DND-41 (cell line): ENCODE results near the gene TWSG1.

ENCODE experiments used
- ATAC-seq: fragments of 200-7000 bp; cut with Tn5 transposase; 3 replicates; pipeline ENCODE4 v1.9.1; 2021; ENCODE audit warnings: low read depth; ENCODE audit not compliant: insufficient read depth
- DNase-seq: peaks from one replicate; pipeline ENCODE4 v3.0.0-alpha.2; 2020
- H2AFZ ChIP-seq: 2 replicates; pipeline ENCODE4 v1.6.0; 2012; ENCODE audit warnings: low read depth, low read length
- H3K27ac ChIP-seq: 2 replicates; pipeline ENCODE4 v1.5.1; 2012; ENCODE audit warnings: low read length, inconsistent platforms
- H3K27me3 ChIP-seq: fragments of 200-600 bp; sonication (generic); 2 replicates; pipeline ENCODE4 v1.6.0; 2012; ENCODE audit warnings: low read length, mild to moderate bottlenecking, inconsistent platforms; ENCODE audit not compliant: insufficient read depth, poor library complexity
- H3K36me3 ChIP-seq: 2 replicates; pipeline ENCODE4 v1.5.1; 2012; ENCODE audit warnings: low read length, inconsistent platforms; ENCODE audit not compliant: insufficient read depth
- H3K4me1 ChIP-seq: 2 replicates; pipeline ENCODE4 v1.5.1; 2012; ENCODE audit warnings: mild to moderate bottlenecking, low read length; ENCODE audit not compliant: insufficient read depth
- H3K4me2 ChIP-seq: 2 replicates; pipeline ENCODE4 v1.6.0; 2012; ENCODE audit warnings: mild to moderate bottlenecking, moderate library complexity, low read length, inconsistent platforms; ENCODE audit not compliant: insufficient read depth
- H3K4me3 ChIP-seq, 2 experiments: fragments of 200-600 bp in 1 of 2; shearing (Covaris generic) in 1 of 2; 2 replicates each; pipeline ENCODE4 v1.5.1; 2012 to 2016; ENCODE audit warnings: inconsistent platforms in 2 of 2, low read length in 2 of 2, mild to moderate bottlenecking in 2 of 2, low read depth in 1 of 2, moderate library complexity in 1 of 2
- H3K79me2 ChIP-seq: 2 replicates; pipeline ENCODE4 v1.6.0; 2012; ENCODE audit warnings: low read length, inconsistent platforms; ENCODE audit not compliant: insufficient read depth
- H3K9ac ChIP-seq: 2 replicates; pipeline ENCODE4 v1.6.0; 2012; ENCODE audit warnings: low read depth, mild to moderate bottlenecking, inconsistent platforms, low read length, moderate library complexity
- H3K9me3 ChIP-seq: 2 replicates; pipeline ENCODE4 v1.5.1; 2012; ENCODE audit warnings: low read length, moderate library complexity, mild to moderate bottlenecking, inconsistent platforms; ENCODE audit not compliant: insufficient read depth, severe bottlenecking
- H4K20me1 ChIP-seq: 2 replicates; pipeline ENCODE4 v1.6.0; 2012; ENCODE audit warnings: low read length; ENCODE audit not compliant: insufficient read depth
- CTCF ChIP-seq: IDR thresholded peaks from 2 replicates; pipeline ENCODE4 v1.5.1; 2012; ENCODE audit warnings: borderline replicate concordance, low read length, moderate library complexity, mild to moderate bottlenecking; ENCODE audit not compliant: poor library complexity, severe bottlenecking; ENCODE audit errors: extremely low read depth
- EZH2 ChIP-seq: IDR thresholded peaks from 3 replicates; pipeline ENCODE4 v1.6.1; 2012; ENCODE audit warnings: borderline replicate concordance, low read depth, mild to moderate bottlenecking, moderate library complexity, low read length, inconsistent platforms; ENCODE audit not compliant: severe bottlenecking

The TWSG1 gene

GRCh38 chr18:9337873-9338272 is 3.3 kb downstream of the TWSG1 start:
- Histone ChIP-seq H3K79me2 (peaks cover 3% of the 10 kb centered on the region; the same call in 1 of the 2 replicates), H2AFZ (no peak overlapping the region), H3K9me3 (no peaks in the 10 kb centered on the region), H3K9ac (no peak overlapping the region), H3K36me3 (peaks cover 22% of the 10 kb centered on the region; the same call in 1 of the 2 replicates), H3K4me2 (0 out of 2 replicates have a peak overlapping the region, but pooled peaks have one; percentile 7), H3K27ac (no peak overlapping the region), H3K4me3 (no peak overlapping the region), H3K4me1 (peaks cover 38% of the 10 kb centered on the region), H4K20me1 (0 out of 2 replicates have a peak, but pooled peaks cover 3% of the 10 kb centered on the region), H3K27me3 (no peaks in the 10 kb centered on the region)
- no peak for TF ChIP-seq CTCF
- TF ChIP-seq EZH2 = no peak
- DNase-seq (no peak), ATAC-seq (no peak)

- Histone ChIP-seq H3K9ac (no peak overlapping the region), H3K79me2 (peaks cover 4% of the 10 kb centered on the region; the same call in 1 of the 2 replicates), H3K9me3 (no peaks in the 10 kb centered on the region), H3K4me2 (no peak overlapping the region), H4K20me1 (0 out of 2 replicates have a peak, but pooled peaks cover 3% of the 10 kb centered on the region), H3K36me3 (peaks cover 22% of the 10 kb centered on the region; the same call in 1 of the 2 replicates), H2AFZ (no peak overlapping the region), H3K4me1 (peaks cover 29% of the 10 kb centered on the region), H3K27ac (no peak overlapping the region), H3K27me3 (no peaks in the 10 kb centered on the region), H3K4me3 (no peak overlapping the region)
- ATAC-seq = no peak
- no peak for TF ChIP-seq EZH2
- no peak for TF ChIP-seq CTCF
- DNase-seq = no peak
Measured at GRCh38 chr18:9340472-9340871, 5.9 kb downstream of the TWSG1 start.

GRCh38 chr18:9343577-9343976 is 9.0 kb downstream of the TWSG1 start:
- peaks cover 11% of the 10 kb centered on the region; the same call in 1 of the 2 replicates for H3K36me3 ChIP-seq

More at GRCh38 chr18:9343577-9343976, 9.0 kb downstream of the TWSG1 start:
- H2AFZ ChIP-seq = no peak overlapping the region
- no peak overlapping the region for H3K27ac ChIP-seq
- ATAC-seq (no peak), DNase-seq (no peak)
- H3K4me2 ChIP-seq = no peak overlapping the region
- H3K27me3 ChIP-seq = no peaks in the 10 kb centered on the region
- TF ChIP-seq CTCF = no peak
- TF ChIP-seq EZH2 = no peak
- peaks cover 3% of the 10 kb centered on the region; the same call in 1 of the 2 replicates for H3K79me2 ChIP-seq
- H4K20me1 ChIP-seq = 0 out of 2 replicates have a peak, but pooled peaks cover 3% of the 10 kb centered on the region
- no peak overlapping the region for H3K9ac ChIP-seq
- no peak overlapping the region for H3K4me3 ChIP-seq
- H3K4me1 ChIP-seq = peaks cover 5% of the 10 kb centered on the region
- no peaks in the 10 kb centered on the region for H3K9me3 ChIP-seq
